Transverse colon (tissue), 4 donors: ENCODE data around the gene NUDCD3. TPM values are rescaled to one million over a fixed set of nuclear protein-coding genes. Genes with fewer than 3 reads are reported as not detected.

Experiments used
- DNase-seq: peaks from one replicate; pipeline ENCODE4 v3.0.0-alpha.2; 2019
- H3K27ac ChIP-seq, 4 donors: fragments of 200-600 bp; sonication (generic); 2 replicates each; pipeline ENCODE4 v1.5.1; 2016 to 2018; ENCODE audit warnings: inconsistent platforms in 4 of 4
- H3K27me3 ChIP-seq: fragments of 200-600 bp; sonication (generic); 2 replicates; pipeline ENCODE4 v1.5.1; 2017; ENCODE audit warnings: inconsistent platforms
- H3K36me3 ChIP-seq, 4 donors: fragments of 200-600 bp; sonication (generic); 2 replicates each; pipeline ENCODE4 v1.5.1; 2017 to 2019; ENCODE audit warnings: inconsistent platforms in 4 of 4
- H3K4me1 ChIP-seq, 4 donors: fragments of 200-600 bp; sonication (generic); 2 replicates each; pipeline ENCODE4 v1.5.1; 2017 to 2020; ENCODE audit warnings: inconsistent platforms in 4 of 4
- H3K4me3 ChIP-seq, 4 donors: fragments of 200-600 bp; sonication (generic); 1 replicate in 1 of 4; 2 replicates in 3 of 4; pipeline versions ENCODE4 v1.5.1 to v1.6.1; 2017 to 2019; ENCODE audit warnings: inconsistent platforms in 4 of 4
- H3K9me3 ChIP-seq, 2 donors: fragments of 200-600 bp; sonication (generic); 2 replicates each; pipeline ENCODE4 v1.5.1; 2017 to 2019; ENCODE audit warnings: inconsistent platforms in 2 of 2
- CTCF ChIP-seq, 5 experiments: fragments of 200-600 bp in 3 of 5; fragments of 450-650 bp in 2 of 5; sonication (generic) in 3 of 5; IDR thresholded peaks; 1 replicate in 2 of 5; 2 replicates in 3 of 5; pipeline ENCODE4 v1.5.1; 2016 to 2017; ENCODE audit warnings: antibody characterized with exemption in 5 of 5, inconsistent platforms in 3 of 5, mild to moderate bottlenecking in 2 of 5, moderate library complexity in 1 of 5
- EP300 ChIP-seq: sonication (generic); formaldehyde crosslinking; IDR thresholded peaks from one replicate; pipeline ENCODE4 v1.6.1; 2017; ENCODE audit warnings: antibody characterized with exemption, low read depth
- POLR2A ChIP-seq: fragments of 450-650 bp; IDR thresholded peaks from one replicate; pipeline ENCODE4 v1.6.1; 2016; ENCODE audit warnings: antibody characterized with exemption, mild to moderate bottlenecking, moderate library complexity
- POLR2AphosphoS5 ChIP-seq, 3 donors: sonication (generic); formaldehyde crosslinking; IDR thresholded peaks; one replicate each; pipeline ENCODE4 v1.6.1; 2016; ENCODE audit warnings: antibody characterized with exemption in 3 of 3
- WGBS, 2 donors: methylation state at CpG; one replicate each; pipeline ENCODE4 v1.1.5; 2018; ENCODE audit warnings: low coverage in 1 of 2; 5-methylcytosine and 5-hydroxymethylcytosine counted together
- in situ Hi-C, 4 donors: fragments of 200-750 bp; cut with MboI; loops; one replicate each; pipeline versions ENCODE4 v1.15.0 to v1.15.1; 2017; ENCODE audit warnings: low sequenced_read_pairs in 3 of 4, low pct_ligation_motif_present in 1 of 4, low pct_unique_long_range_greater_than_20kb in 1 of 4
- intact Hi-C: fragments of 100-400 bp; cut with DNase I; formaldehyde crosslinking; loops from one replicate; pipeline ENCODE4 v1.15.1; 2023; ENCODE audit warnings: low total_unique reads
- total RNA-seq, 4 donors: library from RNA; depleted of rRNA; stranded (reverse); fragments of >200 nt; gene quantifications; one replicate each; pipeline ENCODE4 v1.1.0, GENCODE V29; 2016

The NUDCD3 gene
- total RNA-seq, 4 donors from 2014 or later: 31.9 to 76.7 (median 38.6) TPM

DNA sequence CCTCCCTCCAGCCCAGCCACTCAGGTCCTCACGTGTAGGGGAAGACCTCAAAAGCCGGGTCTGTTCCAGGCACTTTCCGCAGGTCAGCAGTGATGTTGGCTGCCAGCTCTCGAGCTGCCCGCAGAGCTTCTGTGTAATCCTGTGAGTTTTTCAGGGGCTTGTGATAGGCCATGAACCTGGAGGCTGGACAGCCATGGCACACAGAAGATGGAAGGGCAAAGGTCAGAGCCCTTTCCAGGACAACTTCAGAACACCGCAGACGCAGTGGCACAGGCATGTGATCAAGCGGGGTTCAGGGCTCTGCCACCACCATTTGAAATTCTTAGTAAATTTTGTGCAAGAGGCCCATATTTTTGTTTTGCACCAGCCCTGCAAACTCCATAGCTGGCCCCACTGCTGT lies 26.7 kb upstream of the NUDCD3 start:
- intact Hi-C loops: no loop called here
- 83% methylated on average over 8 of the region's 8 CpGs; no CpG with 5 or more reads in 1 of the 2 donors for WGBS, 2 donors
- no peaks in the 10 kb centered on the region for H3K27me3 ChIP-seq
- H3K9me3 ChIP-seq: no peaks in the 10 kb centered on the region
- DNase-seq: no peak
- no peak overlapping the region for H3K27ac ChIP-seq
- no peak for TF ChIP-seq CTCF (IDR thresholded peaks at IDR 0.05)
- no peak for TF ChIP-seq POLR2A
- TF ChIP-seq EP300: no peak
- TF ChIP-seq POLR2AphosphoS5 (IDR thresholded peaks at IDR 0.05): no peak
- in situ Hi-C loops: no loop called here
- no peaks in the 10 kb centered on the region for H3K4me1 ChIP-seq
- H3K4me3 ChIP-seq: no peak overlapping the region
- no peaks in the 10 kb centered on the region for H3K36me3 ChIP-seq

DNA sequence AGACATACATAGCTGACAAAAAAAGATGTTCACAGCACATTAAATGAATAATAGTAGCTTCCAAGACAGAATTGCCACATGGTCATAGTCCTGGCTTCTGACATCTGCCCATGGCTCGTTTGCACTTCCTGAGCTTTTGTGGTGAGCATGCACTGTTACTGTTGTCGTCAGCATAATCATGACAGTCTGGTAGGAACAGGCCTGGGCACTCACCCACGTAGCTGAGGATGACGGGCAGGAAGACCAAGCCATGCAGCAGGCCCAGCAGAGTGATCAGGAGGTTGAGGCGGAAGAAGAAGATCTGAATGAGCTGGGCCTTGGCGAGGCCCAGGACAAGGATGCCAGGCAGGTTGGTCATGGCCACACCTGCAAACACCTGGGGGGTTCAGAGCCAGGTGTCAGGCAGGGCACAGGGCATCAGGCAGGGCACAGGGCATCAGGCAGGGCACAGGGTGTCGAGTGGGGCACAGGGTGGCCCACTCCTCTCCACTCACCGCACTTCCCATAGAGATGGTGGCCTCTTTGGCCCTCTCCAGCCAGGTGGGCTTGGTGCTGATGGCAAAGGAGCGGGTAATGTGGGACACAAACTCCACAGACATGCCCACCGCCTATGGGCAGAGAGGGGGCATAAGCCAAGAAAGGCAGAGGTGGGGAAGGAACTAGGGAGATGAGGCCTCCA lies 25.3 kb upstream of the NUDCD3 start:
- no peak overlapping the region for H3K4me3 ChIP-seq
- WGBS, 2 donors: 79% methylated on average over 10 of the region's 10 CpGs; no CpG with 5 or more reads in 1 of the 2 donors
- in situ Hi-C loops (no loop called here), intact Hi-C loops (no loop called here)
- no peak overlapping the region for H3K27ac ChIP-seq
- H3K4me1 ChIP-seq: peaks cover 0 to 4% (median 0%) of the 10 kb centered on the region in 4 donors
- no peaks in the 10 kb centered on the region for H3K9me3 ChIP-seq
- H3K36me3 ChIP-seq: no peaks in the 10 kb centered on the region
- DNase-seq: no peak
- H3K27me3 ChIP-seq: no peaks in the 10 kb centered on the region
- TF ChIP-seq POLR2A: no peak
- TF ChIP-seq EP300: no peak
- TF ChIP-seq POLR2AphosphoS5 (IDR thresholded peaks at IDR 0.05): no peak
- TF ChIP-seq CTCF (IDR thresholded peaks at IDR 0.05): no peak

- H3K4me1 ChIP-seq: peaks cover 0 to 4% (median 0%) of the 10 kb centered on the region in 4 donors
- DNase-seq: no peak
- in situ Hi-C loops: no loop called here
- no peaks in the 10 kb centered on the region for H3K36me3 ChIP-seq
- TF ChIP-seq EP300 (no peak), POLR2A (no peak), CTCF (IDR thresholded peaks at IDR 0.05) (no peak), POLR2AphosphoS5 (IDR thresholded peaks at IDR 0.05) (no peak)
- H3K9me3 ChIP-seq: no peaks in the 10 kb centered on the region
- WGBS, 2 donors: 92 to 96% methylated on average over 2 to 7 of the region's 7 CpGs
- H3K4me3 ChIP-seq: no peak overlapping the region
- no peak overlapping the region for H3K27ac ChIP-seq
- intact Hi-C loops: no loop called here
- H3K27me3 ChIP-seq: no peaks in the 10 kb centered on the region
Measured at GRCh38 chr7:44512736-44513135, 22.3 kb upstream of the NUDCD3 start.

GRCh38 chr7:44511863-44512468 lies 21.5 kb upstream of the NUDCD3 start:
- 57% methylated on average over 4 of the region's 4 CpGs; no CpG with 5 or more reads in 1 of the 2 donors for WGBS, 2 donors
- Histone ChIP-seq H3K9me3 (no peaks in the 10 kb centered on the region), H3K27me3 (no peaks in the 10 kb centered on the region), H3K36me3 (no peaks in the 10 kb centered on the region), H3K4me1 (peaks cover 0 to 4% (median 0%) of the 10 kb centered on the region in 4 donors), H3K27ac (no peak overlapping the region), H3K4me3 (no peak overlapping the region)
- no peak for DNase-seq
- TF ChIP-seq CTCF (IDR thresholded peaks at IDR 0.05) (no peak), POLR2AphosphoS5 (IDR thresholded peaks at IDR 0.05) (no peak), POLR2A (no peak)
- intact Hi-C loops: no loop called here
- in situ Hi-C loops: no loop called here
